ENCODE data around the gene CDKAL1. TPM values are rescaled to one million over a fixed set of nuclear protein-coding genes. Genes with fewer than 3 reads are reported as not detected.

CDKAL1 gene
- total and polyA plus RNA-seq, 2 of the 8 experiments (the other 6 are each of a cell fraction or from before 2014, with no cell fraction given) = 8.4 to 24.6 TPM

GRCh38 chr6:20540683-20541082, 6.4 kb downstream of the CDKAL1 start (continued):
- TF ChIP-seq SIRT6 (IDR thresholded peaks at IDR 0.05; ENCODE audit: low read length) = no peak

Measured in H1 (cell line).